GM10847 (cell line): ENCODE data around the gene CEBPE.

Experiments
- POLR2A ChIP-seq: IDR thresholded peaks from 2 replicates; pipeline ENCODE4 v1.6.1; 2011; ENCODE audit not compliant: insufficient read length; ENCODE audit errors: extremely low read depth

Gene CEBPE

DNA sequence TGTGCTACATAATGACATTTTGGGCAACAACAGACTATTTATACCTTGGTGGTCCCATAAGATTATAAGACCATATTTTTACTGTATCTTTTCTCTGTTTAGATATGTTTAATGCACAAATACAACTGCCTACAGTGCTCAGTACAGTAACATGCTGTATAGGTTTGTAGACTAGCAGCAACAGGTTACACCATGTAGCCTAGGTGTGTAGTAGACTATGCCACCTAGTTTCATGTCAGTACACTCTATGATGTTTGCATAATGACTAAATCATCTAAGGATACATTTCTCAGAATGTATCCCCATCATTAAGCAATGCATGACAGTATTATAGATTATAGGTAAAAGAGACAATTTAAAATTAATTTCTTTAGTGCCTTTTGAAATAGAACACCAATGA is 30.7 kb upstream of the CEBPE start:
- no peak for TF ChIP-seq POLR2A

DNA sequence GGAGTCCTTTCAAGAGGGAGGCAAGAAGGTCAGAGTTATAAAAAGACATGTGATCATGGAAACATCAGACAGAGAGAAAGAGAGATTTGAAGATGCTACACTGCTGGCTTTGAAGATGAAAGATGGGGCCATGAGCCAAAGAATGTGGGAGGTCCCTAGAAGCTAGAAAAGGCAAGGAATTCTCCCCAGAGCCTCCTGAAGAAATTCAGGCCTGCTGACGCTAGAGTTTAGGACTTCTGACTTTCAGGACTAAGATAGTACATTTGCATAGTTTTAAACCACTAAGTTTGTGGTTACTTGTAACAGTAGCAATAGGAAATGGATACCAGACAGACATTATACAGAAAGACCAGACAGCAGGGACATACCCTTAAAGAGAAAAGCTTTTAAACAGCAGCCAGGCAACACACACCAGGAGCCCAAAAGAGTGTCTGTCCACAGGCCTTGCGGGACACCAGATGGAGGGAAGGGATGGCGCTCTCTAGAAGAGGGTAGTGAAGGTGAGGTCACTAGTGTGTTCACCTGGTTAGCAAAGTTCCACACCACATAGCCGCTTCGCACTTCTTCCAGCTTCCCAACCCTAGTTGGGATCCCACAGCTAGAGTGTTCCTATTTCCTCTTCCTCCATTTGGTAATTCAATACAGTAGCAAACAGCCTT is 29.7 kb upstream of the CEBPE start:
- no peak for TF ChIP-seq POLR2A

DNA sequence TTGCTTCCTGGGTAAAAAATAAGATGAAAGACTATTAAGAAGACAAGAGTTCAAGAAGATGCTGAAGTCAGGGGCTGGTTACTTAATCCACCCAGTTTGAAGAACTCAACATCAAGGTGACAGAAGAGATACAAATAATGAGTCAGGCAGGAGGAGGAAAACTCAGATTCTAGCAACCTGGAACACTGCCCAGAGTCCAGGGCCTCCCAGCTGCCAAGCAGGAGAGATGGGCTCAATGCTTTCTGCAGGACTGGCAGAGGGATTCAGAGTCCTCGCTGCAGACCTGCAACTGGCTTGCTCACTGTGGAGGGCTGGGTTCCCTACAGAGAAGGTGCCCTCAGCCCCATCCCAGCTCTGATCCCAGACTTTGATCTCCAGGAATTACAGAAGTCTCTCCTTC is 28.6 kb upstream of the CEBPE start:
- no peak for TF ChIP-seq POLR2A

DNA sequence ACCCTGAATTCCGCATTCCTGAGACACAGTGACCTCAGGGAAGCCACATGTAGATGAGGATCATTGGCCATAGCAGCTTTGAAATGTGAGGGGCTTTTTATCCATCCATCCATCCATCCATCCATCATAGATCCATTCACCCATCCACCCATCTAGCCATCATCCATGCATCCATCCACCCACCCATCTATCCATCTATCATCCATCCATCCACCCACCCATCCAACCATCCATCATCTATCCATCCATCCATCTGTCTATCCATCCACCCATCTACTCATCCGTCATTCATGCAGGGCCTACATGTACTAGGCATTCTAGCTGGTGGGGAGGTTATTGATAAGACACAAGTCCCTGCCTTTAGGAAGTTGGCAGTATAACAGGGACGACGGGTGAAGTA is 27.9 kb upstream of the CEBPE start:
- no peak for TF ChIP-seq POLR2A

- TF ChIP-seq POLR2A: no peak
These were observed 27.4 kb upstream of the CEBPE start for GRCh38 chr14:23146351-23146910.

- no peak for TF ChIP-seq POLR2A
These were observed 26.8 kb upstream of the CEBPE start for GRCh38 chr14:23145794-23146350.

- TF ChIP-seq POLR2A: no peak
These were observed 24.9 kb upstream of the CEBPE start for GRCh38 chr14:23143911-23144310.

- no peak for TF ChIP-seq POLR2A
These were observed 23.8 kb upstream of the CEBPE start for GRCh38 chr14:23142826-23143225.

DNA sequence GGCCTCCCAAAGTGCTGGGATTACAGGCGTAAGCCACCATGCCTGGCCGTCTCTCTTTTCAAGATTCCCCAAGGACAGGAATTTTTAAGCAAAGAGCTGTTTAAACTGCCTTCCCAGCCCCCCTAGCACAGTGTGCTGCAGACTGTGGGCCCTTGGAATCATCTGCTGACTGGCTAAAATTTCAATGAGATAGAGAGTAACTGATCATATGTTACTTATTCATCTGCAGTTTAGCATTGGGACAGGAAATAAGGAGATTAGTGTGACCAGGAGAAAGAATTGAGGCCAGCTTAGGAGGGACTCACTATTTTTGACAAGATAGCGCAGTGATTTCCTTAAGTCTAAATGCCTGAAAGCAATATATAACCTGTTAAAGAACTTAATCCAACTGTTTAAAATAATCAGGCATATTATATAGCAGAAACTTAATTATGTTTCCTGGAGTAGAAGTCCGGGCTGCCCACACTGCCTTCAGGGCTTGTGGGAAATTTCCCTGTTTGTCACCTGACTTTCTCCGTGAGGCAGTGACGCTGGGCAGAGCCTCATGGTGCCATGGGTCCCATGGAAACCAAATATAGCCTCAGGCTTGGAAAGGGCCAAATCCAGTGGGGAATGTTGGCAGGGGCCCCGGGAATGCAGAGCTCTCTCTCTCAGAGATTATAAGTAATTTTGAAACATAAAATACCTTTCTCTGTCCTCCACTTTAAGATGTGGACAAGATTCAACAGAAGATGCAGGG is 22.8 kb upstream of the CEBPE start:
- no peak for TF ChIP-seq POLR2A

GRCh38 chr14:23140371-23140770 is 21.3 kb upstream of the CEBPE start:
- TF ChIP-seq POLR2A: no peak

GRCh38 chr14:23139874-23140273 is 20.8 kb upstream of the CEBPE start:
- no peak for TF ChIP-seq POLR2A

DNA sequence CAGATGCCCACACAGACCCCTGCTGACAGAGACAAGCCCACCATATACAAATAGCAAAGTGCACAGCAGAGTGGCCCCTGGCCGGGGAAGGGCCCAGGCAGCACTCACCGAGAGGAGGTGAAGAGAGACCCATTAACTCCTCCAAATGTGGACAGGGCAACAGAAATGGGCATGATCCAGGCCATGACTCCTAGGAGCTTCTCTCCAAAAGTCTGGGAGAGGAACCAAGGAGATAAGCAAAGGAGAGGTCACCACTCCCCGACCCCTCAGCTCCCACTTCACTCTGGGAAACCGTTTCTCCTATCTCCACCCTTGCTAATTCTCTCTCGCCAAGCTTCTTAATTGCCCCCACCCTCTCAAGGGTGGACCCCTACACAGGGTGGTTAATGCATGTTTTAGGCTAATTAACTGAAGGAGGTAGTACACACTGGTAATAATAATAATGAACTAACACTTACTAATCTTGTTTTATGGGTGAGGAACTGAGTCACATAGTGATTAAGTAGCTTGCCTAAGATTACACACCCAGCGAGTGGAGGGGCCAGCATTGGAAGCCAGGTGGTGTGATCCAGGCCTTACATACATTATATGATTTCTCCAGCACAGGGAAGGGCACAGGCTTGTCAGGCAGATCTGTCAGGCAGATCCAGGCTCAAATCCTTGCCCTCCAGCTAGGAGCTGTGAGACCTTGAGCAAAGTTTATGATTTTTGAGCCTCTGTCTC is 18.9 kb upstream of the CEBPE start:
- TF ChIP-seq POLR2A: no peak

DNA sequence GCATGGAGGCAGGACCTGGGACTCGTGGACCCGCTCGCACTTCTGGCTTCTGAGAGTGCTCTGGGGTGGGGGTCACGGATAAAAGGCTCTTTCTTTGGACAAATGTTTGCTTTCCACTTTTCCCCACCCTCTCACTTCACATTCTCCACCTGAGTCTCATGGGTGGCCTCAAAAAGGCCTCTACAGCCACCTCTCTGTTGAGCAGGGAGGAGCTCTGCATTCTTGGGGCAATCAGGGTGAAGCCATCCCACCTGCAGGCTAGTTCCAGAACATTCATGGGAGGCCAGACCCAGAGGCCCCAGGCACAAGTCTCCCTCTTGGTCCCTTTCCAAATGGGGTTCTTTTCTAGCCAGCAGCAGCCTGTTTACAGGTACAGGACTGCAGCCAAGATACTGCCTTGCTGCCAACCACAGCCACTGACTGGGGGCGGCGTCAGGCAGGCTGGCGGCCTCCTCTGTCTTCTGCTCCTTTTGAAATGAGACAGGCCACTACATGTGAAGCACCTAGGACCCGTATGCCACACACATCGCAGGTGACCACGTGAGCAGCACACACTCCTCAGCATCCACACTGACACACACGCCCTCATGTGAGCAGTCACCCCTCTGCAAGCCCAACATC is 18.2 kb upstream of the CEBPE start:
- TF ChIP-seq POLR2A: no peak

DNA sequence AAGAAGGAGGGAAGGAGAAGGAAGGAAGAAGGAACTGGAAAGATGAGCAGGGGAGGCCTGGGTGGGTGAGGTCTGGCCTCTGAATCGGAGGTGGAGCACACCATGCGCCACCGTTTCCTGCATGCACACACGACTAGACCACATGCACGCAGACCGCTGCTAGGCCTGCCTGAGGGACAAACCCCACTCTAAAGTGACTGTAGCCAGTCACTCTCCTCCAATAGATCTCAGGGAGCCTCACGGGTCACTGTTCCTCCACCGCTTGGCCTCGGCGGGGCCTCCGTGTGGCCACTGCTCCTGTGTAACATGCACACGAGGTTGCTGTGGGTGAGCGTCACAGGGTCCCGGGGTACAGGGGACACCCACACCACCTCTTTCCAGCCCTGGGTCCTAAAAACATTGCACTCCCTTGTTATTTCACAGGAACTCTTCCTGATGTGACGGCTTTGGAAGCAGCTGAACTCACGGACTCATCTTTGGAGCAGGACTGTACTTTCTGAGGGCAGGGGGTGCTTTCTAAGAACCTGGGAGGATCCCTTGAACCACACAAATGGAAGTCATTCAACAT is 17.6 kb upstream of the CEBPE start:
- no peak for TF ChIP-seq POLR2A

GRCh38 chr14:23132970-23133369 is 13.9 kb upstream of the CEBPE start:
- TF ChIP-seq POLR2A: no peak
